Measurements from ENCODE around the gene WDR87. TPM values are rescaled to one million over a fixed set of nuclear protein-coding genes. Genes with fewer than 3 reads are reported as not detected.

The WDR87 gene
- total and polyA plus RNA-seq, 2 donors (not counting 3 experiments of a cell fraction or from before 2014, with no cell fraction given), result not detected

GRCh38 chr19:37899453-37899852 is 6.9 kb downstream of the WDR87 start:
- H2AFZ ChIP-seq (ENCODE audit: low read depth, low read length), result no peak overlapping the region
- no peaks in the 10 kb centered on the region for H3K9me1 ChIP-seq (replicated peaks; ENCODE audit: control insufficient read depth, extremely low read depth, insufficient read depth, low read length)
- no peaks in the 10 kb centered on the region for H3K36me3 ChIP-seq (ENCODE audit: control insufficient read depth in 2 of 2, extremely low read depth in 1 of 2, insufficient read depth in 2 of 2, low read length in 2 of 2)
- no peaks in the 10 kb centered on the region for H3K79me2 ChIP-seq (ENCODE audit: control insufficient read depth, insufficient read depth, low read length)
- no TSS peak for BruUV-seq (replicated peaks)
- H3K4me3 ChIP-seq (replicated peaks in 1 of 3; ENCODE audit: insufficient read depth in 1 of 3, low read depth in 1 of 3, low read length in 3 of 3), result no peak overlapping the region
- no peak for TF ChIP-seq FOS (IDR thresholded peaks at IDR 0.05; ENCODE audit: borderline replicate concordance, insufficient read depth, low read length)
- no peak for TF ChIP-seq POLR2AphosphoS5 (IDR thresholded peaks at IDR 0.05; ENCODE audit: insufficient read depth, low read depth, low read length)
- no peak for TF ChIP-seq MYC (IDR thresholded peaks at IDR 0.05; ENCODE audit: low read depth, low read length)
- TF ChIP-seq, protein P1, sequence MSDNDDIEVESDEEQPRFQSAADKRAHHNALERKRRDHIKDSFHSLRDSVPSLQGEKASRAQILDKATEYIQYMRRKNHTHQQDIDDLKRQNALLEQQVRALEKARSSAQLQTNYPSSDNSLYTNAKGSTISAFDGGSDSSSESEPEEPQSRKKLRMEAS (IDR thresholded peaks at IDR 0.05; ENCODE audit: insufficient read depth, insufficient read length), result no peak
- TF ChIP-seq JUN (IDR thresholded peaks at IDR 0.05; ENCODE audit: borderline replicate concordance, insufficient read depth, insufficient read length, low read depth), result no peak
- no peak for TF ChIP-seq POLR2A (IDR thresholded peaks at IDR 0.05; ENCODE audit: low read depth, low read length)
- no peak for TF ChIP-seq EZH2 (IDR thresholded peaks at IDR 0.05; ENCODE audit: borderline replicate concordance, low read depth, low read length, severe bottlenecking)
- no peak for TF ChIP-seq GATA2 (IDR thresholded peaks at IDR 0.05; ENCODE audit: insufficient read depth, insufficient read length, low read depth, low read length)
- TF ChIP-seq CTCF (IDR thresholded peaks at IDR 0.05; ENCODE audit: extremely low read depth in 1 of 2, insufficient read depth in 1 of 2, low read depth in 1 of 2, low read length in 2 of 2), result no peak
- dilution Hi-C loops (cut with MboI; ENCODE audit: extremely low pct_ligation_motif_present, low sequenced_read_pairs), result no loop called here
- H3K9me3 ChIP-seq (replicated peaks; ENCODE audit: control insufficient read depth, insufficient read depth, low read length), result no peaks in the 10 kb centered on the region
- ChIA-PET POLR2A (no interaction called here), CTCF (interaction anchor here (0.6 to 2.5 kb wide), 5 partner anchors 146 to 436 kb away, joined by 3 to 11 read pairs (median 10); partner anchors contain the start of gene CATSPERG)
- no peak overlapping the region for H3K4me2 ChIP-seq (ENCODE audit: insufficient read depth, low read length)
- no peaks in the 10 kb centered on the region for H3K27me3 ChIP-seq (ENCODE audit: control insufficient read depth in 2 of 2, insufficient read depth in 2 of 2, low read length in 2 of 2)
- FAIRE-seq (no peak), DNase-seq (ENCODE audit: low read depth, low spot score) (no peak)
- no peaks in the 10 kb centered on the region for H3K4me1 ChIP-seq (ENCODE audit: control insufficient read depth, extremely low read depth, insufficient read depth, low read length)
- H3K27ac ChIP-seq (ENCODE audit: insufficient read depth, low read depth, low read length), result no peak overlapping the region
- H4K20me1 ChIP-seq (replicated peaks; ENCODE audit: control insufficient read depth, extremely low read depth, insufficient read depth, low read length), result no peaks in the 10 kb centered on the region
- H3K9ac ChIP-seq (replicated peaks; ENCODE audit: extremely low read depth, insufficient read depth, low read length), result no peak overlapping the region
- intact Hi-C loops (cut with micrococcal nuclease), result loop anchor here (5.0 kb wide), 1 partner anchor 418 kb away; the partner anchor contains the start of genes KCNK6 and YIF1B

Measured in endothelial cell of umbilical vein (primary cell).